H1 (cell line): Measurements from ENCODE around the gene PSME2. TPM values are rescaled to one million over a fixed set of nuclear protein-coding genes. Genes with fewer than 3 reads are reported as not detected.

Source experiments
- GABPA ChIP-seq: IDR thresholded peaks from 2 replicates; pipeline ENCODE4 v1.6.1; 2011; ENCODE audit warnings: mild to moderate bottlenecking, low read length, moderate library complexity, borderline replicate concordance; ENCODE audit not compliant: insufficient read depth
- GTF2F1 ChIP-seq: IDR thresholded peaks from 2 replicates; pipeline ENCODE4 v1.6.1; 2012; ENCODE audit warnings: low read depth, low read length, improper control_type of control experiment, borderline replicate concordance
- ZNF274 ChIP-seq: IDR thresholded peaks from 2 replicates; pipeline ENCODE4 v1.7.0; 2012; ENCODE audit warnings: low read length, borderline replicate concordance; ENCODE audit errors: extremely low read depth
- polyA plus RNA-seq, 7 experiments: library from polyadenylated mRNA; depleted of rRNA in 3 of 7; stranded (reverse) in 5 of 7; unstranded in 2 of 7; fragments of >200 nt in 5 of 7; fragments of 200-250 nt in 2 of 7; gene quantifications; 1 replicate in 5 of 7; 2 replicates in 1 of 7; 4 replicates in 1 of 7; pipeline versions ENCODE4 v1.2.1 to v1.2.3, GENCODE V29; 2011 to 2013; ENCODE audit warnings: missing spikeins in 2 of 7, mixed read lengths in 2 of 7
- total RNA-seq: library from RNA; stranded (reverse); fragmentation: NEBNext Ultra II Directional; extraction: Animal tissue kit (Norgen Biotek cat#: 25700); gene quantifications from 2 replicates; pipeline ENCODE4 v1.2.1, GENCODE V29; 2021

The PSME2 gene
- total and polyA plus RNA-seq, 2 of the 8 experiments (the other 6 are each of a cell fraction or from before 2014, with no cell fraction given) = 71.8 to 111 TPM

DNA sequence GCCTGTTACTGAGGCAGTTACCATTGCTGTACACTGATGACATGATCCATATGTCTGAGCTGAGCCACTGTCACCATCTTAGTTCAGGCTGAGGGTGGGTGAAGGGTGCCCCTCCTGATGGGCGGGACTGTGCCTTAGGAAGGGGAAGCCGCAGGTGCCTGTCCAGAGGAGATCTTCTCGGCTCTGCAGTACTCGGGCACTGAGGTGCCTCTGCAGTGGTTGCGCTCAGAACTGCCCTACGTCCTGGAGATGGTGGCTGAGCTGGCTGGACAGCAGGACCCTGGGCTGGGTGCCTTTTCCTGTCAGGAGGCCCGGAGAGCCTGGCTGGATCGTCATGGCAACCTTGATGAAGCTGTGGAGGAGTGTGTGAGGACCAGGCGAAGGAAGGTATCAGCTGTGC is 4.6 kb upstream of the PSME2 start (continued):
- TF ChIP-seq ZNF274 (no peak), GABPA (no peak), GTF2F1 (no peak)
